ENCODE data around the gene AKT1S1.

Gene AKT1S1

DNA sequence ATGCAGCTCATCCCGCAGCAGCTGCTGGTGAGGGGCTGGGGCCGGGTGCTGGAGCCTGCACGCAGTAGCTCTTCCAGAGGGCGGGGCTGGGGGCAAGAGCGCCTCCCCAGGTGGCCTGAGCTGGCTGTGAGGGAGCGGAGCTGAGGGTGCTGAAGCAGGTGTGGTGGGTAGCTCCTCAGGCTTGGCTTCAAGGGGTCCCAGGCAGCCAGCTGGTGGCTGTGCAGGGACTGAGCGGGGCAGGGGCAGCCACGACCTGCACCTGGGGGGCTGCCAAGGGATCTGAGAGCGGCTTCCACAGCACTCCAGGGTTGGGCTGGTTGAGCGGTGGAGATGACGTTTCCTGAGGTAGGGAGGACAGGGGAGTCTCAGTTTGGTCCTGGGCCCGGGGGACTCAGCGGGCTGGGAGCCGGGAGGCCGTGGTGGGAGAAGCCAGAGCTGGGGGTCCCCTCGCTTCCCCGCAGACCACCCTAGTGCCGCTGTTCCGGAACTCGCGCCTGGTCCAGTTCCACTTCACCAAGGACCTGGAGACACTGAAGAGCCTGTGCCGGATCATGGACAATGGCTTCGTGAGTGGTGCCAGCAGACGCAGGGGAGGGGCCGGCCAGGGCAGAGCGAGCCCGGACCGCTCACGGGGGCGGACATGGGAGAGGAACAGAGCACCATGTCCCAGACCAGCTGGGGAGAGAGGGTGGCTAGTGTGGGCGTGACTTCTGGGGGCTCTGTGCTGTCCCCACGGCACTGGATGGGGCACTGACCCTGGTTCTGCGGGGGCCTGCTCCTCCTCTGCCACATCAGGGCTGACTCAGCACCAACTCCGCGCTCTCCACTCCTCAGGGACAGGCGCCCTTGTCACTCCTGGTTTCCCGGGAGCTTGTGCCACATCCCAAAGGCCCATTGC lies 18.8 kb downstream of the AKT1S1 start (continued):
- TF ChIP-seq PRDM2 (tag by site-specific recombination; IDR thresholded peaks at IDR 0.05; ENCODE audit: borderline replicate concordance) = no peak

GRCh38 chr19:49857838-49858087 lies 19.4 kb downstream of the AKT1S1 start:
- ChIA-PET POLR2A (interaction anchor here (0.7 to 3.1 kb wide), 7 partner anchors 9 to 139 kb away, joined by 3 to 28 read pairs (median 3); partner anchors contain the start of genes AKT1S1, AP2A1, MED25 and PNKP), CTCF (interaction anchor here (1.4 kb wide), 2 partner anchors 9 to 177 kb away, joined by 3 to 4 read pairs; no protein-coding TSS in a partner anchor)
- TF ChIP-seq ZNF202 (tag by site-specific recombination; IDR thresholded peaks at IDR 0.05; ENCODE audit: borderline replicate concordance) = no peak
- TF ChIP-seq KLF9 (tag by site-specific recombination; IDR thresholded peaks at IDR 0.05; ENCODE audit: low read depth) = no peak
- no peak for TF ChIP-seq ZIC2 (tag by site-specific recombination; IDR thresholded peaks at IDR 0.05)
- TF ChIP-seq SP3 (tag by site-specific recombination; IDR thresholded peaks at IDR 0.05) = no peak
- TF ChIP-seq ZNF660 (tag by site-specific recombination; IDR thresholded peaks at IDR 0.05) = no peak
- TF ChIP-seq, protein P1, sequence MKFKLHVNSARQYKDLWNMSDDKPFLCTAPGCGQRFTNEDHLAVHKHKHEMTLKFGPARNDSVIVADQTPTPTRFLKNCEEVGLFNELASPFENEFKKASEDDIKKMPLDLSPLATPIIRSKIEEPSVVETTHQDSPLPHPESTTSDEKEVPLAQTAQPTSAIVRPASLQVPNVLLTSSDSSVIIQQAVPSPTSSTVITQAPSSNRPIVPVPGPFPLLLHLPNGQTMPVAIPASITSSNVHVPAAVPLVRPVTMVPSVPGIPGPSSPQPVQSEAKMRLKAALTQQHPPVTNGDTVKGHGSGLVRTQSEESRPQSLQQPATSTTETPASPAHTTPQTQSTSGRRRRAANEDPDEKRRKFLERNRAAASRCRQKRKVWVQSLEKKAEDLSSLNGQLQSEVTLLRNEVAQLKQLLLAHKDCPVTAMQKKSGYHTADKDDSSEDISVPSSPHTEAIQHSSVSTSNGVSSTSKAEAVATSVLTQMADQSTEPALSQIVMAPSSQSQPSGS (tag by site-specific recombination; IDR thresholded peaks at IDR 0.05; ENCODE audit: low read depth) = no peak
- no peak for TF ChIP-seq GLI2 (tag by site-specific recombination; IDR thresholded peaks at IDR 0.05; ENCODE audit: borderline replicate concordance, low read depth)
- TF ChIP-seq ZNF335 (tag by site-specific recombination; conservative IDR thresholded peaks at IDR 0.05) = no peak
- TF ChIP-seq ZNF610 (tag by site-specific recombination; IDR thresholded peaks at IDR 0.05; ENCODE audit: borderline replicate concordance) = no peak
- no peak for TF ChIP-seq ZSCAN5A (tag by site-specific recombination; IDR thresholded peaks at IDR 0.05)
- H3K4me1 ChIP-seq (ENCODE audit: control insufficient read depth, insufficient read depth, low read length) = peaks cover 17% of the 10 kb centered on the region
- H3K27ac ChIP-seq (ENCODE audit: extremely low read depth, low read depth, low read length) = peak overlapping the region; percentile 53; the same call in 1 of the 2 replicates
- no peak overlapping the region for H3K4me3 ChIP-seq (ENCODE audit: low read depth, low read length)
- H3K9me3 ChIP-seq (ENCODE audit: control insufficient read depth, insufficient read depth, low read depth, low read length) = no peaks in the 10 kb centered on the region
- peaks cover 15 to 82% of the 10 kb centered on the region in 2 experiments for H3K36me3 ChIP-seq (ENCODE audit: control insufficient read depth in 2 of 2, insufficient read depth in 1 of 2, low read length in 2 of 2)
